Stimulated activated naive CD8-positive, alpha-beta T cell treated with anti-CD3 and anti-CD28 coated beads, Interleukin-15, Interleukin-2, amounts not matched to agents 100 ng/mL and 50 ng/mL, for 24 hours (primary cell): ENCODE data around the gene ALG6.
A peak's percentile ranks its signal among the peaks of the same experiment; 100 is the strongest.

ENCODE experiments used
- H3K27ac Mint-ChIP-seq: one replicate; pipeline ENCODE4 v1.8.0; 2021; ENCODE audit warnings: mild to moderate bottlenecking, mixed read lengths
- H3K27me3 Mint-ChIP-seq: one replicate; pipeline ENCODE4 v1.8.0; 2021; ENCODE audit warnings: mixed read lengths
- H3K36me3 Mint-ChIP-seq: one replicate; pipeline ENCODE4 v1.8.0; 2021; ENCODE audit warnings: low read depth, mixed read lengths
- H3K4me1 Mint-ChIP-seq: one replicate; pipeline ENCODE4 v1.8.0; 2021; ENCODE audit warnings: low read depth, mixed read lengths
- H3K4me3 Mint-ChIP-seq: one replicate; pipeline ENCODE4 v1.8.0; 2021; ENCODE audit warnings: mild to moderate bottlenecking, mixed read lengths
- H3K9me3 Mint-ChIP-seq: one replicate; pipeline ENCODE4 v1.8.0; 2021; ENCODE audit warnings: mixed read lengths

The ALG6 gene

GRCh38 chr1:63367215-63368103 is at the start of gene ALG6:
ALG6 (plus strand) TSS chr1:63367627; CDS start chr1:63370978, 3,351 bp downstream.
- H3K36me3 Mint-ChIP-seq: peaks cover 16% of the 10 kb centered on the region
- peaks cover 2% of the 10 kb centered on the region for H3K27me3 Mint-ChIP-seq
- peak within 1 kb of the TSS; percentile 93 for H3K27ac Mint-ChIP-seq

GRCh38 chr1:63317817-63318152 is 49.6 kb upstream of the ALG6 start:
- Mint-ChIP-seq H3K4me1 (peaks cover 36% of the 10 kb centered on the region), H3K9me3 (peaks cover 9% of the 10 kb centered on the region), H3K36me3 (peaks cover 6% of the 10 kb centered on the region), H3K27me3 (peaks cover 79% of the 10 kb centered on the region), H3K4me3 (peak overlapping the region; percentile 64), H3K27ac (no peak overlapping the region)

More at GRCh38 chr1:63367215-63368103, at the start of gene ALG6:
- Mint-ChIP-seq H3K4me1 (peaks cover 23% of the 10 kb centered on the region), H3K9me3 (no peaks in the 10 kb centered on the region), H3K4me3 (peak within 1 kb of the TSS; percentile 96)

- Mint-ChIP-seq H3K4me1 (peaks cover 37% of the 10 kb centered on the region), H3K36me3 (peaks cover 6% of the 10 kb centered on the region), H3K27me3 (peaks cover 77% of the 10 kb centered on the region), H3K9me3 (peaks cover 9% of the 10 kb centered on the region), H3K27ac (peak overlapping the region; percentile 71), H3K4me3 (peak overlapping the region; percentile 64)
Observed at GRCh38 chr1:63318201-63318979, 49.0 kb upstream of the ALG6 start.

GRCh38 chr1:63319046-63320021 is 48.1 kb upstream of the ALG6 start:
- H3K27ac Mint-ChIP-seq: peak overlapping the region; percentile 58
- H3K4me1 Mint-ChIP-seq: peaks cover 41% of the 10 kb centered on the region
- H3K36me3 Mint-ChIP-seq: peaks cover 6% of the 10 kb centered on the region
- peaks cover 72% of the 10 kb centered on the region for H3K27me3 Mint-ChIP-seq
- H3K4me3 Mint-ChIP-seq: peak overlapping the region; percentile 39
- H3K9me3 Mint-ChIP-seq: peaks cover 9% of the 10 kb centered on the region

GRCh38 chr1:63320022-63320721 is 47.3 kb upstream of the ALG6 start:
- Mint-ChIP-seq H3K4me1 (peaks cover 48% of the 10 kb centered on the region), H3K27me3 (peaks cover 72% of the 10 kb centered on the region)

GRCh38 chr1:63321066-63321784 is 46.2 kb upstream of the ALG6 start:
- Mint-ChIP-seq H3K36me3 (peaks cover 6% of the 10 kb centered on the region), H3K9me3 (peaks cover 6% of the 10 kb centered on the region), H3K27me3 (peaks cover 72% of the 10 kb centered on the region), H3K4me3 (peak overlapping the region; percentile 78), H3K27ac (peak overlapping the region; percentile 70), H3K4me1 (peaks cover 50% of the 10 kb centered on the region)

More at GRCh38 chr1:63320022-63320721, 47.3 kb upstream of the ALG6 start:
- Mint-ChIP-seq H3K36me3 (peaks cover 6% of the 10 kb centered on the region), H3K4me3 (peak overlapping the region; percentile 39), H3K27ac (peak overlapping the region; percentile 58), H3K9me3 (peaks cover 9% of the 10 kb centered on the region)

GRCh38 chr1:63321785-63322113 is 45.7 kb upstream of the ALG6 start:
- peaks cover 9% of the 10 kb centered on the region for H3K36me3 Mint-ChIP-seq
- H3K27ac Mint-ChIP-seq: peak overlapping the region; percentile 70
- H3K9me3 Mint-ChIP-seq: peaks cover 6% of the 10 kb centered on the region
- H3K4me3 Mint-ChIP-seq: peak overlapping the region; percentile 78
- H3K4me1 Mint-ChIP-seq: peaks cover 53% of the 10 kb centered on the region
- H3K27me3 Mint-ChIP-seq: peaks cover 73% of the 10 kb centered on the region

GRCh38 chr1:63322114-63322943 is 45.1 kb upstream of the ALG6 start, which contains the start of gene FOXD3:
FOXD3 (plus strand) TSS chr1:63322567; CDS start chr1:63323059, 492 bp downstream.
- Mint-ChIP-seq H3K4me3 (peak within 1 kb of the TSS; percentile 78), H3K27me3 (peaks cover 79% of the 10 kb centered on the region), H3K9me3 (peaks cover 6% of the 10 kb centered on the region)

GRCh38 chr1:63322944-63323864 is 44.2 kb upstream of the ALG6 start:
- H3K4me1 Mint-ChIP-seq: peaks cover 56% of the 10 kb centered on the region
- H3K36me3 Mint-ChIP-seq: peaks cover 12% of the 10 kb centered on the region
- H3K27ac Mint-ChIP-seq: peak overlapping the region; percentile 55
- H3K9me3 Mint-ChIP-seq: peaks cover 9% of the 10 kb centered on the region
- peak overlapping the region; percentile 77 for H3K4me3 Mint-ChIP-seq
- peaks cover 81% of the 10 kb centered on the region for H3K27me3 Mint-ChIP-seq

More at GRCh38 chr1:63322114-63322943, 45.1 kb upstream of the ALG6 start, which contains the start of gene FOXD3:
- peak within 1 kb of the TSS; percentile 75 for H3K27ac Mint-ChIP-seq
- H3K36me3 Mint-ChIP-seq: peaks cover 12% of the 10 kb centered on the region
- peaks cover 56% of the 10 kb centered on the region for H3K4me1 Mint-ChIP-seq

- Mint-ChIP-seq H3K9me3 (peaks cover 7% of the 10 kb centered on the region), H3K27me3 (peaks cover 81% of the 10 kb centered on the region), H3K36me3 (peaks cover 16% of the 10 kb centered on the region), H3K4me3 (peak overlapping the region; percentile 67), H3K27ac (peak overlapping the region; percentile 72), H3K4me1 (peaks cover 49% of the 10 kb centered on the region)
Observed at GRCh38 chr1:63323865-63324778, 43.3 kb upstream of the ALG6 start.

GRCh38 chr1:63324779-63325119 is 42.7 kb upstream of the ALG6 start:
- H3K9me3 Mint-ChIP-seq: peaks cover 3% of the 10 kb centered on the region
- peaks cover 80% of the 10 kb centered on the region for H3K27me3 Mint-ChIP-seq
- peak overlapping the region; percentile 67 for H3K4me3 Mint-ChIP-seq
- H3K36me3 Mint-ChIP-seq: peaks cover 18% of the 10 kb centered on the region
- peak overlapping the region; percentile 72 for H3K27ac Mint-ChIP-seq
- H3K4me1 Mint-ChIP-seq: peaks cover 49% of the 10 kb centered on the region
